ENCODE measurements around the gene CREBRF.
"Not testable (repeated sequence)": the region's sequence is repeated elsewhere in the genome, so short reads cannot be mapped to it uniquely, and the experiment has no call there.

The CREBRF gene

DNA sequence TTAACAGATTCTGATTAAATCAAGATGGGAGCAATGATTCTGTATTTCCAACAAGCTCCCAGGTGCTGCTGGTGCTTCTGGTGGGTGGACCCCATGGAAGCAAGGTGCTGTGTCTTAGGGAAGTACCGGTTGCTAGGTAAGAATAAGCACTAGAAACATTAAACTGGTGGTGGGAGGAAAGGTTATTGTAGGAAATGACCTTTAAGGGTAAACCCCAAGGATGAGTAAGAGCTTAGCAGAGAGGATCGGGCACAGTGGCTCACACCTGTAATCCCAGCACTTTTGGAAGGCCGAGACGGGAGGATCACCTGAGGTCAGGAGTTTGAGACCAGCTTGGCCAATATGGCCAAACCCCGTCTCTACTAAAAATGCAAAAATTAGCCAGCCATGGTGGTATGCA is 16.2 kb upstream of the CREBRF start:
- no peak for DNase-seq

DNA sequence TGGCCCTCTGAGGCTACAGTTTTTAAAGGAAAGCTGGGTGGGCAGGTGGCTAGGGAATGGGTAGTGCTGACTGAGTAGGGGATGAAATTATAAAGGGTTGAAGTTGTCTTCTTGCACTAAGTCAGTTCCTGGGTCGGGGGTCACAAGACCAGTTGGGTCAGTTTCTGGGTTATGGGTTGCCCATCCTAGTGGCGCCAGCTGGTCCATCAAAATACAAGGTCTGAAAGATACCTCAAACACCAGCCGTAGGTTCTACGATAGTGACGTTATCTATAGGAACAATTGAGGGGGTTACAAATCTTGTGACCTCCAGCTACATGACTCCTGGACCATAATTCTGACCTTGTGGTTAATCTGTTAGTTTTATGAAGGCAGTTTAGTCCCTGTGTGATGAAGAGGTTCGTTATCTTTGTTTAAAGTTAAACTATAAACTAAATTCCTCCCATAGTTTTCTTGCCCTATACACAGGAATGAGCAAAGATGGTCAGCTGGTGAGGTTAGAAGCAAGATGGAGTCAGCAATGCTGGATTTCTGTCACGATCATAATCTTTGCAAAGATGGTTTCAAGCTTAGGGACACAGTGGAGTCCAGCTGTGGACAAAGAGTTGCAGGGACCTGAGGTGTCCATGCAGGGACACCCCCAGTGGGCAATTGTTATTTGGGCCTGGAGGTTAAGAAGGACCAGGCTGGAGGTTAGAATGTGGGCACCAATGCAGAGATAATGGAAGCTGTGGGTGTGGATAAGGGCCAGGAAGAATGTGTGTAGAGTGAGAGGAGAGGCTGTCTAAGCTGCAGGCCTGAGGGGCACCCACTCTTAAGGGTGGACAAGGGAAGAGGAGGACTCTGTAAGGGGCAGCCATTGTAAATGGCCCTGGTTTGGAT is 14.0 kb upstream of the CREBRF start:
- no peak for DNase-seq

DNA sequence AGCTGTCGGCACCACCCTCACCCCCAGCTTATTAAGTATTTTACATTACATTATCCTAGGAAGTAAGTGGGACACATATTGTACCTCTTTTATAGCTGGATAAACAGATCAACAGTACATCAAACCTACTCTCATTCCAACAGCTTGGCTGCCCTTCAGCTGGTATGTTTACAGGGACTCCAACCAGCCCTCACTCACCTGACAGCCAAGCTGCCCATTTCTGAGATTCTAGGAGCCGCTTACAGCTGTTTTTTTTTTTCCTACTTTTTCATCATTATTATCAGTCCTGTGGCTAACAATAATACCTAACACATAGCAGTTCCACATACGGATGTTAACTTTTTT is 13.4 kb upstream of the CREBRF start:
- DNase-seq = no peak

DNA sequence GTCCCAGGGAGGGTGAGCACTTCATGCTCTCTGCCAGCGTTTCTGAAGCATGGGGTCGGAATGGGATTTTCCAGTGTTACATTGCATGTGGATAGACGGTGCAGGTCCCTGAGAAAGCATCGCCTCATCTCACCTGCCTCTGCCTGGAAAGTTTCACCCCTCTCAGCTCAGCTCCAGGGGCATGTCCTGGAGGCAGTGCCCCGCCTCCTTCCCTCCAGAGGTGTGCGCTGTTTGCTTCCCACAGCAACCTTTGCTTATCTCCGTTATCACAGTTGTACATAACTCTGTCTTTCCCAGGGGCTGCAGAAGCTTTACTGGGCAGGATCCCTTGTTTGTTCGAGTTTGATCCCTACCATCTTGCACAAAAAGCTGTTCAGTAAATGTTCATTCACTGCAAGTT is 10.7 kb upstream of the CREBRF start:
- DNase-seq = no peak

DNA sequence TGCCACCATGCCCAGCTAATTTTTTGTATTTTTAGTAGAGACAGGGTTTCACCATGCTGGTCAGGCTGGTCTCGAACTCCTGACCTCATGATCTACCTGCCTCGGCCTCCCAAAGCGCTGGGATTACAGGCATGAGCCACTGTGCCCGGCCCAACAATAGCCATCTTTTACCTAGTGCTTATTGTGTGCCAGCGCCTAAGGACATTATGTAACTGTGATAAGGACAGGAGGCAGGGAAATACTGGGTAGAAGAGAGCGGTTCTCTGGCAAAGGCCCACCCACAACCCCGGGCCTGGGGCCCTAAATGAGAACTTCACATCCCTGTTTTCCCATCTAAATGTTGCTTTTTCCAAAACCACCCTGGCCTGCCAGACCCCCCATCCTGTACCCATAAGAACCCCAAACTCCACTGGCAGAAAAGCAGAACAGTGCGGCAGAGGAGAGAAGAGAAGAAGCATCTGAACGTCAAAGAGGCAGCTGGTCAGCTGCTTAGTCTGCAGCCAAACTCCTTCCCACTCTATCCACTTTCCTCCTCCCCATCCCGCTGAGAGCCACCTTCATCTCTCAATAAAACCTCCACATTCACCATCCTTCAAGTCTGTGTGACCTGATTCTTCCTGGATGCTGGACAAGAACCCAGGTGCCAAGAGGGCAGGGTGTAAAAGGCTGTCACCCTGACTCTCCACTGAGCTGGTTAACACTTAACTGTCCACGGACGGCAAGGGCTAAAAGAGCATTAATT is 8.9 kb upstream of the CREBRF start:
- DNase-seq = not testable (repeated sequence)

DNA sequence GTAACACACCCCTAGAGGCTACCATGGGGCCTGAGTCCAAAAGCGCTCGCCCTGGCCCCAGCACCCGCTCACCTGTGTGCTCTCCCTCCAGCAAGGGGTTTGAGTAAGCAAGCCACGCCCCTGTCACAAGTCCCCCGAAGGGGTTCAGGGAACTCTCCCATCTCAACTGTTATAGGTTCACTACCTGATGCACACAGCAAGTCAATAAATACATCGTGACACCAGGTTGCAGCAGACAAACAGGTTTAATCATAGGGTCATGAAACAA is 8.4 kb upstream of the CREBRF start:
- DNase-seq = no peak

DNA sequence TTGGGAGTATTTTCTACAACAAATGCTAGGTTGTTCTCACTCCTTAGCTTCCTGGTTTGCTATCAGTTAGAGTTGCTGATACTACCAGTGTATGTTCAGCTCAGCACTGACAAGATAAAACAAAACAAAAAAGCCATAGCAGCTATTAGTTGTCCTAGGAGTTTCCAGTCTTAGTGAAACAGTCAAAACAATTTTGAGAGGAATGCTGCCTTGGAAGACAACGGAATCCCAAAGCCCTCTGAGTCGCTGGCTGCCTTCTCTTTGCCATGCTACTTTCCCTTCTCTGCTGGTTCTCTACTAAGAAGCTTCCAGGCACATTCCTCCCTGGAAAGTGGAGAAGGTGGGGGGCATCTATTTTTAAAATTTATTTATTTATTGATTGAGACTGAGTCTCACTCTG is 5.4 kb upstream of the CREBRF start:
- no peak for DNase-seq

DNA sequence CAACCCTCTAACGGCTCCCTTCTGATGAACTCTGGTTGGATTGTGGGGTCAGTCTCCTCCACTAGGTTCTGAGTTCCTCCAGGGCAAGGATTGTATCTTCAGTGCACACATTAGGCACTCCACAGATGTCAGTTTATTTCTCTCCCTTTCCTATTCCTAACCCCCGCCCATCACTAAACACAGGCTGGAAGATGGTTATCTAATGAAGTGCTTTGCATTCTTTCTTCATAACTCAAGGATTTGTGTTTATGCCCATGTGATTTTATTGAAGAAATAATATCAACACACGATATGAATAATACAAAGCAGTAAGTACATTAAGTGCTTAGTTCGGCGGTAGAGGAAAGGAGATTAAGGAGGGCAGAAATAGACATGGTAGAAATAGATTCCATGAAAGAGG is 4.4 kb upstream of the CREBRF start:
- DNase-seq = no peak

DNA sequence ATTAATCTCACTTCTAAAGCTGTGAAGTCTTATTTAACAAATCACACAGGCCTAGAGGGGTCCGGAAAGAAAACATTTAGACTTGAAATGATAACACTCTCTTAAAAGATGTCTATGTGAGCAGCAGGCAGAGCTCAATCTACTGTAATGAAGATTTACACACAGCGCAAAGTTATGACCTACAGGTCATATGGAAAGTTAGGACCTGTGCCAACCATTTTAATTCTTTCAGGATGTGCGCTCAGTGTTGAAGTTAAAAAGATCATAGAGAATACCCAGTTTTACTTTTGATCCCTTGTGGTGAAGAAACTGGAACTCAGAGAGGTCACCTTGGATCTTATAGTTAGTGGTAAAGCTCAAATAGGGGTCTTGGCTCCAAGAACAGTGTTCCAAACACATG is 3.1 kb upstream of the CREBRF start:
- no peak for DNase-seq

DNA sequence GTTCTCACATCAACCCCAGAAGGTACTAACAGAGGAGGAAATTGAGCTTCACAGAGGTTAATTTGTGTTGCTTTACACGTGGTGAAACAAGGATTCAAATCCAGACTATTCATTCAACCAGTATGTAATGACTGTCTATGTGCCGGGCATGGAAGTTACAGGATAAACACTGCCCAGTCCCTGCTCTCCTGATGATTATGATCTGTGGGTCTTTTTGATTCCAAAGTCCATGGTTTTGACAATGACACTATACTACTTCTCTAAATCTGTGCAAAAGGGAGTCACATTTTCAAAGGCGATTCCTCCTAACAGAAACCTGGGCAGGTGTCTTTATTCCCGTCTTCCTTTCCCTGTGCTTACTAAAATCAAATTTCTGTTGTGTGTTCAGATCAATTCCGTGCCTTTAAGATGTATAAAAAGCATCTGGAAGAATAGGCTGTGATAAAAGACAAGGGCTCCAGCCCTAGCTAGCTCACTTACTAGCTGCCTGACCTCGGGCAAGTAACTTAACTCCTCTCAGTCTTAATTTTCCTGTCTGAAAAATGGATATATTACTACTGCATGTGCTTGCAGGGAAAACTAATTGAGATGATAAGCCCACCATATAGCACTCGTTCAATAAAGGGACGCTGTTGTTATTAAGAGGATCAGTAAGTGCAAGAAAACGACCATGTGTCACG is 970 bp upstream of the CREBRF start:
- DNase-seq = no peak

DNA sequence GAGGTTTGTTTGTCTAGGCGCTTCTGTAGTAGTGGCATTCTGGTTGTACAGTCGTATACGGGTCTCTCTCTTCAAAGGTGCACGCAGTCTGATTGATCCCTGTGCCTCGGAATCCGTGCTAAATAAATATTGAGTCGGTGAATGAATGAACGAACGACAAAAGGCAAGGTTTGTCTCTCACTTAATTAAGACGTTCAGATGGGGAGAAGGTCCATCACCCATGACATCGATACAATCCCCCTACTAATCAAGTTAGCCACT is 500 bp upstream of the CREBRF start:
- no peak for DNase-seq

DNA sequence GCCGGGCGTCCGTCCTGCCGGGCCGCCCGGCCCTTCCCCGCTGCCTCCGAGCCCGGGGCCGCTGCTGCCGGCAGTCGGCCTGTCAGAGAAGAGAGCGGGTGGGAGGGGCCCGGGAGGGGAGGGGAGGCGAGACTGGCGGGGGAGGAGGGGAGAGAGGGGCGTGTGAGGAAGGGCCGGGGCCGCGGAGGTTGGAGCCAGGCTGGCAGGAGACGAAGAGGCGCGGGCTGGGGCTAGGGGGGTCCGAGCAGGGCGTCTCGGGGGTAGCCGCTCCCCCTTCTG is 570 bp downstream of the CREBRF start:
- no peak for DNase-seq

DNA sequence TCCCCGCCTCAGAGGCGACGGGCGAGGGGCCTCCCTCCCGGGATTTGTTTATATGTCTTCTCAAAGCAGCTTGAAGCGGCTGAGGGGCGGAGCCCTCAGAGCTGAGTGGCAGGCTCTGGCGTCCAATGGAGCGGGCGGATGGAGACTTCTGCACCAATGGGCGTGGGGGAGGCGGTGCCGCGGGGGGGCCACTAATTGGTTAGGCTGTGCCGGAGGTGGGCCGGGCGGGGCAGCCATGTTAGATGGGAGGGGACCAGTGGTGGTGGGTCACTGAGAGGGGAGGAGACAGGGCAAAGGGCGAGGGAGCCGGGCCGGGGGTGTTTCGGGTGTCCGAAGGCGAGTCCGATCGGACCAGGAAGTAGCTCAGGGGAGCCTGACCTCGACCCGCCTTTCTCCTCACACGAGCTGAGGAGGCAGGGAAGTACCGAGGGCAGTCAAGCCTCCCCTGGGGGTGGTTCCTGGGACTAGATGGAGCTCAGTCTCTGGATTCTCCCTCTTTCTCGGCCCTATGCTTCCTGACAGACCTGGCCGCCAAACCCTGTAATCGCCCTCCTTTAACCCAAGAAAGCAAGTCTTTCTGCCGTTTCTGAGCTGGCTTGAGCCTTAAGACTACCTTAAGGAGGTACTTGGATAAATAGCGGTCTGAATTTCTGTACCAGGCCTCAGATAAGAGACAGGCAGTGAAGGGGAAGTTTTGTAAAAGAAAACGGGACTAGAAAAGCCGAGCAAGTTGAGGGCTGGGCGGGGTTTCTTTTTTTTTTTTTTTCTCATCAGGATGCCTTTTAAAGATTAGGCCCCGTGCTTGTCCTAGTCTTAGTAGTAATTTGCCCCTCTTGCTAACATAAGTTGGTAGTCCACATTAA is 1.1 kb downstream of the CREBRF start:
- peak; percentile 83 for DNase-seq

DNA sequence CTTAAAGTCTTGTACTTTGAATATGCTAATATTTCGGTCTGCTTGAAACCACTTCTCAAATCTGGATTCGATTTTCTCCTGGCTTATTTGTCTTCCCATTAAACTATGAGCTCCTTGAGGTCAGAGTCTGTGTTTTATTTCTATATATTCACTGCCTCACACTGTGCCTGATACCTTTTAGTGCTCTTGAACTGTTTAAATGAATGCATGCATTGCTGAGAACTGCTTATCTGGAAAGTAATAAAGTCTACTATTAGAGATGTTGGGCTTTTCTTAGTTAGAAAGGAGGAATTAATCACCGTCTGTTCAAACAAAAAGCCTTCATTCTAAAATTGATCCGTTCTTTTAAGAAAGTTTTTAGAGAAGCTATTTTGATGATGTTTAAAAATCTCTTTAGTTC is 6.0 kb downstream of the CREBRF start:
- no peak for DNase-seq

DNA sequence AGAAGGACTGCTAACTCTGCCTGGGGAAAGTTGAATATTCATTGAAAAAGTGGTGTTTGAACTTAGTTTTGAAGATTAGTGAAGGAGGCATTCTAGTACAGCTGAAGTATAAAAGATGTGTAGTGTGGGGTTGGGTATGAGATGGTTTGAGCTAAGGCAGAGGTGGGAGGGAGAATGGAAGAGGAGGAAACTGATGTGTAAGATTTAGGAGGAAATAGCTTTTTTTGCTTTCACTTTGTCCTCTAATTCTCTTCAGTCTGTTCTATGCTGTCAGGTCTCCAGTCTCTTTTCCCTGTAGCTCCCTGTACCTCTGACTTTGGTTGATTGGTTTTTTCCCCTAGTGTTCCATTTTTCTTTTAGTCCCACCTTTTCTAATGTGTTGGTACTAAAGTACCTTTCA is 9.0 kb downstream of the CREBRF start:
- no peak for DNase-seq

DNA sequence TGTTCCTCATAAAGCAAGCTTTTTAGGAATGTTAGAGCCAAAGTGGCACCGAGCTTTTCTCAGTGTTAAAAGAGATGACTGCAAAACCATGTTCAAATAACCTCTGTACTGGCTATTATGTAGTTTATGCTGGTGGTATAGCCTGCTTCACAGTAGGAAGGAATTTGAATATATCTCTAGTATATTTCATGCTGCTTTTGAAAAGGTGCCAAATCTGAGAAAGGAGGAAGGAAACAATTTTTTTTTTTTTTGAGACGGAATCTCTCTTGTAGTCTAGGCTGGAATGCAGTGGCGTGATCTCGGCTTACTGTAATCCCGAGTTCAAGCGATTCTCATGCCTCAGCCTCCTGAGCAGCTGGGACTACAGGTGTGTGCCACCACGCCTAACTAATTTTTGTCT is 13.5 kb downstream of the CREBRF start:
- no peak for DNase-seq

DNA sequence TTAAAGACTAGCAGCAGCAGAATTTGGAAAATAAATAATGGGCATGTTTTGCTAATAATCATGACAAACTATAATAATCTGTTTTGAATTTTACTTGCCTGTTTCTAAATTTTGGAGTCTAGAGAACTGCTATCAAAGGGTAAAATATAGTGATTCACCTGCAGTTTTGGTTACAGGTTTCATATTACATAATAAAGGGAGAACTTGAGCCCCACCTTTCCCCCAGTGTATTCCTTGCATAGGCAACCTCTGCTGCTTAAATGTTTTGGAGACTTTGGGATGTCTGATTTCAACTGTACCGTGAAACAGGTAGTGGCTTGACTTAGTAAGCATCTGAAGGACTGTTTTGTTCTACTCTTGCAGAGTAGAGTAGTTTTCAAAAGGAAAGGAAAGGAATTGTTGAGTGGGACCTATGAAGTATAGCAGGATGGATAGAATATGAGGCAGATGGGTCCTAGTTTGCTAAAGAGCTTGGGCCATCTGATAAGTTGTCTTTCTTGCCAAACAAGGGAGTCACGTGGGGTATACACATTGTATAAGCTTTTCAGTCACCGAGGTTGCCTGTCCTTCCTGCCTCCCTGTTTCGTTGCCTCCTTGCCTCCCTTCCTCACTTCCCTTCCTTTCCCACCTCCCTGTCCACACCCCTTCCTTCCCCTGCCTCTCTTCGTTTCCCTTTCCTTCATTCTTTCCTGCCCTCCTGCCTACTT is 19.1 kb downstream of the CREBRF start:
- no peak for DNase-seq

DNA sequence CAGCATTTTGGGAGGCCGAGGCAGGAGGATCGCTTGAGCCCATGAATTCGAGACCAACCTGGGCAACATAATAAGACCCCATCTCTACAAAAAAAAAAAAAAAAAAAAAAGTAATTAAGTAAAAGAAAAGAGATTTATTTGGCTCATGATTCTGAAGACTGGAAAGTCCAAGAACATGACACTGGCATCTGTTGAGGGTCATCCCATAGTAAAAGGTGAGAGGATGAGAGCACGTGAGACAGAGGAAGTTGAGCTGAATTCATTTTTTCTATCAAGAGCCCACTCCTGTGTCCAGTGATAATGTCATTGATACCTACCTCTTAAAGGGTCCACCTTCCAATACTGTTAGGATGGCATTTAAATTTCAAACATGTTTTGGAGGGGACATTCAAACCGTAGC is 19.8 kb downstream of the CREBRF start:
- DNase-seq = no peak

DNA sequence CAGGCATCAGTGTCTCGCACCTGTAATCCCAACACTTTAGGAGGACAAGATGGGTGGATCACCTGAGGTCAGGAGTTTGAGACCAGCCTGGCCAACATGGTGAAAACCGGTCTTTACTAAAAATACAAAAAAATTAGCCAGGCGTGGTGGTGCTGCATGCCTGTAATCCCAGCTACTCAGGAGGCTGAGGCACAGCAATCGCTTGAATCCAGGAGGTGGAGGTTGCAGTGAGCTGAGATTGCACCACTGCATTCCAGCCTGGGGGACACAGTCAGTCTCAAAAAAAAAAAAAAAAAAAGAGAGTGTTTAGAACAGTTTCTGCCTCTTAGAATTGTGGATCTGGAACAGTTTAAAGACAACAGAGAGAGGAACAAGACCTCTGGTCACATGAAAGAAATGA is 20.3 kb downstream of the CREBRF start:
- not testable (repeated sequence) for DNase-seq

DNA sequence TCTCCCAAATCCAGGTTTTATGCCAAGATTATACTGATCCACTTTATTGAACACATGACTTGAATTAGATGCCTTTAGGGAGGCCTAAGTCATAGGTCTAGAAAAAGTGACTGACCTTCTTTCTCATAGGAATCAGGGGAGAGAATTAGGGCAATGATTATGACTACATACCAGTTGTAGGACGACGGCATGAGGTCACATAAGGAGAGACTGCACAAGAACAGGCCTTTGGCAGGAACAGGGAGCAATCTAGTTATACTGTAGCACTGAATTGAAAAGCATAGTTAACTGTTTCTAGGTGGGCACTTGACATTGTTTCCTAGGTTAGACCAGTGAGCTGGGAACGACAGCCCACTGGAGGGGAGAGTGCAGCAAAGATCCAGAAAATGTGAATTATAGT is 22.7 kb downstream of the CREBRF start:
- DNase-seq = no peak

DNA sequence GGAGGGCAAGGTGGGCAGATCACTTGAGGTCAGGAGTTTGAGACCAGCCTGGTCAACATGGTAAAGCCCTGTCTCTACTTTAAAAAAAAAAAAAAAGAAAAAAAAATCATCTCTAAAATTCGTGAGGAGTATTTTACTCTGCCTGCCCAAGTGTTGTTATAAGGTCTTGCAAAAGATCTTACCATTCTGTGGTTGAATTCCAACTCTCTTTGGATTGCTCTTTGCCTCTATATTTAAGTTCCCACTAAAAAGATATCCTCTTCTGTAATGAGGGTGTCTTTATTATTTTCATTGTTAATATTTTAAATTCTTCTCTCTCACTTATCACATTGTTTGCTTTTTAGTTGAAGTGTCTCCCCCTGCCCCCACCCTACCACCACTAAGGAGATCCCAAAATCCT is 33.4 kb downstream of the CREBRF start:
- DNase-seq = no peak

DNA sequence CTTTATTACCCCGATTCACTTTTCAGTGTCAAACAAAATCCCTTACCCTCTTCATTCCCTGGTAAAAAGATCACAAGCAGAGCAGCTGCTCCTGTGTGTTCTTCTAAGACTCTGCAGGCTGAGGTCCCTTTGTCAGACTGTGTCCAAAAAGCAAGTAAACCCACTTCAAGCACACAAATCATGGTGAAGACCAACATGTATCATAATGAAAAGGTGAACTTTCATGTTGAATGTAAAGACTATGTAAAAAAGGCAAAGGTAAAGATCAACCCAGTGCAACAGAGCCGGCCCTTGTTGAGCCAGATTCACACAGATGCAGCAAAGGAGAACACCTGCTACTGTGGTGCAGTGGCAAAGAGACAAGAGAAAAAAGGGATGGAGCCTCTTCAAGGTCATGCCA is 34.5 kb downstream of the CREBRF start:
- no peak for DNase-seq

DNA sequence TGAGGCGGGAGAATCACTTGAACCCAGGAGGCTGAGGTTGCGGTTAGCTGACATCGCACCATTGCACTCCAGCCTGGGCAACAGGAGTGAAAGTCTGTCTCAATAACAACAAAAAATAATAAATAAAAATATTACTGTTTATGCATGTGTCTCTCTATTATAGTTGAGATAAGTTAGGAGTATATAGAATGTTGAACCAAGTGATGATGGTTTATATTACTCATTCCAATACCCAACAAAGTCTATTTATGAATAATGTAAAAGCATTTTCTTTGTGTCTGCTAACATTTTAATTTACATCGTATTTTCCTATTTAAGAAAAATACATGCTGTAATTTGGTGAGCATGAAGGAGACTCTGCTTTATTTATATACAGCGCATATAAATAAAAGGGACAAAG is 35.8 kb downstream of the CREBRF start:
- no peak for DNase-seq
